ENCODE measurements around the gene STK32B.

DNA sequence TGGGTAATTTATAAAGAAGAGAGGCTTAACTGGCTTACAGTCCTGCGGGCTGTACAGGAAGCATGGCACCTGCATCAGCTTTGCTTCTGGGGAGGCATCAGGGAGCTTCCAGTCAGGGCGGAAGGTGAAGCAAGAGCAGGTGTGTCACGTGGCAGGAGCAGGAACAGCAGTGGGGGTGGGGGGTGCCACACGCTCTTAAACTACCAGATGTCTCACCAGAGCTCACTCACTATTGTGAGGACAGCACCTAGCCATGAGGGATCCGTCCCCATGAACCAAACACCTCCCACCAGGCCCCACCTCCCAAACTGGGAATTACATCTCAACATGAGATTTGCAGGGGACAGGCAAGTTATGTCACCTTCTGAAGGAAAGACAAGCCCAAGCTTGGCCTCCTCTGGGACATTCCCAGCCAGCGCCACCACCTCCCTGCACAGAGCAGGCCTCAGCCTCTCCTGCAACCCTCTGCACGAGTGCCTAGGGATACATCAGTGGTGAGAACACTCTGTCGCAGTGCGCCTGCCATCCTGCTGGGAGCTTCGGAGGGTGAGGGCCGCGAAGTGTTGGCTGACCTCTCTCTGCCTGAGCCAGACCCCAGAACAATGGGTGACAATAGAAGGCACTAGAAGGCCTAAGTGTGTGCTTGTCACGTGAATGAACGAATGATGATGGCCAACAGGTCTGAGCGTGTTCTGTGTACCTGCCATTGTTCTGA lies 412.8 kb downstream of the STK32B start:
- TF ChIP-seq, protein P1, sequence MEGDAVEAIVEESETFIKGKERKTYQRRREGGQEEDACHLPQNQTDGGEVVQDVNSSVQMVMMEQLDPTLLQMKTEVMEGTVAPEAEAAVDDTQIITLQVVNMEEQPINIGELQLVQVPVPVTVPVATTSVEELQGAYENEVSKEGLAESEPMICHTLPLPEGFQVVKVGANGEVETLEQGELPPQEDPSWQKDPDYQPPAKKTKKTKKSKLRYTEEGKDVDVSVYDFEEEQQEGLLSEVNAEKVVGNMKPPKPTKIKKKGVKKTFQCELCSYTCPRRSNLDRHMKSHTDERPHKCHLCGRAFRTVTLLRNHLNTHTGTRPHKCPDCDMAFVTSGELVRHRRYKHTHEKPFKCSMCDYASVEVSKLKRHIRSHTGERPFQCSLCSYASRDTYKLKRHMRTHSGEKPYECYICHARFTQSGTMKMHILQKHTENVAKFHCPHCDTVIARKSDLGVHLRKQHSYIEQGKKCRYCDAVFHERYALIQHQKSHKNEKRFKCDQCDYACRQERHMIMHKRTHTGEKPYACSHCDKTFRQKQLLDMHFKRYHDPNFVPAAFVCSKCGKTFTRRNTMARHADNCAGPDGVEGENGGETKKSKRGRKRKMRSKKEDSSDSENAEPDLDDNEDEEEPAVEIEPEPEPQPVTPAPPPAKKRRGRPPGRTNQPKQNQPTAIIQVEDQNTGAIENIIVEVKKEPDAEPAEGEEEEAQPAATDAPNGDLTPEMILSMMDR (IDR thresholded peaks at IDR 0.05; ENCODE audit: control extremely low read depth in 1 of 3, insufficient read depth in 1 of 3, low read depth in 1 of 3, low read length in 3 of 3) = no peak
- no peak for TF ChIP-seq CREB1 (IDR thresholded peaks at IDR 0.05)
- no peak for TF ChIP-seq YY1 (IDR thresholded peaks at IDR 0.05; ENCODE audit: low read depth, low read length)
- TF ChIP-seq EP300 (IDR thresholded peaks at IDR 0.05; ENCODE audit: borderline replicate concordance in 1 of 2, low read depth in 2 of 2, low read length in 2 of 2) = no peak
- no peak for TF ChIP-seq POLR2AphosphoS5 (IDR thresholded peaks at IDR 0.05; ENCODE audit: low read depth, low read length)
- TF ChIP-seq SIX5 (IDR thresholded peaks at IDR 0.05; ENCODE audit: low read depth, low read length) = no peak

Data from H1 (cell line).